ENCODE results near the gene CTSA. TPM values are rescaled to one million over a fixed set of nuclear protein-coding genes. Genes with fewer than 3 reads are reported as not detected.

CTSA gene
- total RNA-seq, 2 experiments from 2014 or later: 40.3 to 42.6 TPM

- ChIA-PET CTCF (no interaction called here), POLR2A (interaction anchor here (1.2 kb wide), 1 partner anchor 30 kb away, joined by 3 read pairs; the partner anchor contains the start of genes ACOT8 and ZSWIM3)
- DNase-seq: no peak
These were observed 3.8 kb upstream of the CTSA start, which contains the start of gene SPATA25 for GRCh38 chr20:45887346-45887715. Gene SPATA25 (minus strand): TSS chr20:45887622. CDS start chr20:45887590, 32 bp downstream.

GRCh38 chr20:45888681-45889080, 2.5 kb upstream of the CTSA start:
- Histone ChIP-seq H3K4me1 (ENCODE audit: insufficient read depth, low read length) (peaks cover 59% of the 10 kb centered on the region), H3K4me3 (ENCODE audit: low read length) (no peak overlapping the region), H3K27me3 (ENCODE audit: control insufficient read depth in 1 of 2, insufficient read depth in 2 of 2, low read length in 2 of 2) (no peaks in the 10 kb centered on the region), H3K36me3 (ENCODE audit: insufficient read depth, low read length) (peaks cover 13% of the 10 kb centered on the region), H3K9me3 (ENCODE audit: control insufficient read depth in 1 of 2, insufficient read depth in 1 of 2, low read length in 2 of 2) (no peaks in the 10 kb centered on the region), H3K27ac (ENCODE audit: low read depth in 1 of 2, low read length in 2 of 2) (no peak overlapping the region)
- intact Hi-C loops (cut with DNase I, micrococcal nuclease): no loop called here
- H3K4me3 Mint-ChIP-seq: peak overlapping the region; percentile 51
- TF ChIP-seq CTCF (IDR thresholded peaks at IDR 0.05): no peak
- DNase-seq: no peak
- no peak for ATAC-seq (ENCODE audit: poor library complexity)
- POLR2A ChIA-PET: interaction anchor here (3.7 to 8.2 kb wide), 3 partner anchors 7 to 82 kb away, joined by 37 to 105 read pairs (median 78); partner anchors contain the start of genes PCIF1, ZNF335 and ZSWIM1
- peaks cover 29% of the 10 kb centered on the region for H3K36me3 Mint-ChIP-seq (ENCODE audit: low read depth)
- CTCF ChIA-PET: no interaction called here
- H3K27ac Mint-ChIP-seq: no peak overlapping the region
- H3K27me3 Mint-ChIP-seq: no peaks in the 10 kb centered on the region
- no peaks in the 10 kb centered on the region for H3K9me3 Mint-ChIP-seq
- H3K4me1 Mint-ChIP-seq (ENCODE audit: low read depth): peaks cover 62% of the 10 kb centered on the region

More at GRCh38 chr20:45887346-45887715, 3.8 kb upstream of the CTSA start, which contains the start of gene SPATA25:
- Histone ChIP-seq H3K27me3 (ENCODE audit: control insufficient read depth in 1 of 2, insufficient read depth in 2 of 2, low read length in 2 of 2) (no peaks in the 10 kb centered on the region), H3K36me3 (ENCODE audit: insufficient read depth, low read length) (peaks cover 20% of the 10 kb centered on the region), H3K4me1 (ENCODE audit: insufficient read depth, low read length) (peaks cover 58% of the 10 kb centered on the region), H3K9me3 (ENCODE audit: control insufficient read depth in 1 of 2, insufficient read depth in 1 of 2, low read length in 2 of 2) (no peaks in the 10 kb centered on the region), H3K27ac (ENCODE audit: low read depth in 1 of 2, low read length in 2 of 2) (no peak within 1 kb of the TSS), H3K4me3 (ENCODE audit: low read length) (no peak within 1 kb of the TSS)
- H3K4me3 Mint-ChIP-seq: peak within 1 kb of the TSS; percentile 37
- peaks cover 42% of the 10 kb centered on the region for H3K36me3 Mint-ChIP-seq (ENCODE audit: low read depth)
- TF ChIP-seq CTCF (IDR thresholded peaks at IDR 0.05): no peak
- peaks cover 64% of the 10 kb centered on the region for H3K4me1 Mint-ChIP-seq (ENCODE audit: low read depth)
- no peak for ATAC-seq (ENCODE audit: poor library complexity)
- no peaks in the 10 kb centered on the region for H3K9me3 Mint-ChIP-seq
- peak within 1 kb of the TSS; percentile 13 for H3K27ac Mint-ChIP-seq
- no peaks in the 10 kb centered on the region for H3K27me3 Mint-ChIP-seq
- intact Hi-C loops (cut with DNase I, micrococcal nuclease): no loop called here

- H3K4me1 Mint-ChIP-seq (ENCODE audit: low read depth): peaks cover 53% of the 10 kb centered on the region
These were observed 804 bp upstream of the CTSA start for GRCh38 chr20:45890077-45890984.

More at GRCh38 chr20:45890077-45890984, 804 bp upstream of the CTSA start:
- Mint-ChIP-seq H3K27me3 (no peaks in the 10 kb centered on the region), H3K36me3 (ENCODE audit: low read depth) (peaks cover 30% of the 10 kb centered on the region), H3K4me3 (peak overlapping the region; percentile 96), H3K9me3 (no peaks in the 10 kb centered on the region), H3K27ac (peak overlapping the region; percentile 78)
- TF ChIP-seq CTCF (IDR thresholded peaks at IDR 0.05): peak; percentile 54
- peaks cover 53% of the 10 kb centered on the region for H3K4me1 ChIP-seq (ENCODE audit: insufficient read depth, low read length)
- intact Hi-C loops (cut with DNase I, micrococcal nuclease): loop anchor here (1.0 to 5.0 kb wide), 6 partner anchors 9 to 80 kb away; partner anchors contain the start of genes ACOT8 (in 2 of the 2), ZSWIM3 (in 2 of the 2), PCIF1 (in 1 of the 2) and UBE2C (in 1 of the 2)
- H3K27ac ChIP-seq (ENCODE audit: low read depth in 1 of 2, low read length in 2 of 2): peak overlapping the region; percentile 50 to 65
- peaks cover 25% of the 10 kb centered on the region for H3K36me3 ChIP-seq (ENCODE audit: insufficient read depth, low read length)
- H3K4me3 ChIP-seq (ENCODE audit: low read length): peak overlapping the region; percentile 93
- DNase-seq: peak in 12 of 14 experiments; percentile 15 to 71 (median 42)
- POLR2A ChIA-PET: interaction anchor here (0.7 to 8.2 kb wide), 11 partner anchors 9 to 81 kb away, joined by 3 to 105 read pairs (median 6); partner anchors contain the start of genes ACOT8, PCIF1, ZNF335 and ZSWIM1
- peak; percentile 50 for ATAC-seq (ENCODE audit: poor library complexity)
- CTCF ChIA-PET: interaction anchor here (0.8 to 1.6 kb wide), 7 partner anchors 9 to 81 kb away, joined by 3 to 7 read pairs (median 3); partner anchors contain the start of genes PCIF1 and ZSWIM1
- H3K27me3 ChIP-seq (ENCODE audit: control insufficient read depth in 1 of 2, insufficient read depth in 2 of 2, low read length in 2 of 2): no peaks in the 10 kb centered on the region
- no peaks in the 10 kb centered on the region for H3K9me3 ChIP-seq (ENCODE audit: control insufficient read depth in 1 of 2, insufficient read depth in 1 of 2, low read length in 2 of 2)
